GM18858 (cell line): ENCODE measurements around the gene CFAP73.

Experiments
- ATAC-seq: cut with Tn5 transposase; IDR thresholded peaks from one replicate; pipeline ENCODE4 v1.9.1; 2021; ENCODE audit not compliant: unreplicated experiment

CFAP73 gene

DNA sequence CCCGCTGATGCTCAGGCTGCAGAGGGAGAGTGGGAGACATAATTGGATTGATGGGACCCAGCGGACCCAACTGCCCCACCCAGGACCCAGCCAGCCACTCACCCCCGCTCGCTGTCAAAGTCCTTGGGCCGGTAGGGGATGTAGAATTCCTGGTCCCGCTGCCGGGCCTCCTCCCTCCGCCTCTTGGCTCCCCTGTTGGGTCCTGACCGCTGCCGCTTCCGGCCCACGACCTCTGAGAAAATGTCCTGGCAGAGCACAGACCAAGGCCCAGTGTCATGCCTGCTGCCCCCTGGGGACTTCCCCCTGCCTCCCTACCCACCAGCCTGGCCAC lies 13.5 kb downstream of the CFAP73 start:
- ATAC-seq: no peak

DNA sequence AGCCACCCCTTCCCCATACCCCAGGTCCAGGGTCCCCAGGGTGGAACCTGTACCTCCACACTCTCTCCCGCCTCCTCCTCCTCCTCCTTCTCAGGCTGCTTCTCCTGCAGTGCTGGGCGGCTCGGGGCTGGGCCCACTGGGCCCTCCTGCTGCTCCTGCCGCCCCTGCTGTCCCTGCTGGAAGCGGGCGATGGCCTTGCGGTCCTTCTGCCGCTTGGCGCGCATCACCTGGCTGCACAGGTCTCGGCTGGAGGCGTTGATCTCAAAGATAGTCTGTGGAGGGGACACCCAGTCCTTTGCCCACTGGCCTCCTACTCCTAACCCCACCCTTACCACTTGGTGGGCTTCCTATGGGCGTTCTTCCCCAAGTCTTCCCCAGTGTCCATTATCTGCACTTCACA lies 14.5 kb downstream of the CFAP73 start:
- ATAC-seq: no peak

DNA sequence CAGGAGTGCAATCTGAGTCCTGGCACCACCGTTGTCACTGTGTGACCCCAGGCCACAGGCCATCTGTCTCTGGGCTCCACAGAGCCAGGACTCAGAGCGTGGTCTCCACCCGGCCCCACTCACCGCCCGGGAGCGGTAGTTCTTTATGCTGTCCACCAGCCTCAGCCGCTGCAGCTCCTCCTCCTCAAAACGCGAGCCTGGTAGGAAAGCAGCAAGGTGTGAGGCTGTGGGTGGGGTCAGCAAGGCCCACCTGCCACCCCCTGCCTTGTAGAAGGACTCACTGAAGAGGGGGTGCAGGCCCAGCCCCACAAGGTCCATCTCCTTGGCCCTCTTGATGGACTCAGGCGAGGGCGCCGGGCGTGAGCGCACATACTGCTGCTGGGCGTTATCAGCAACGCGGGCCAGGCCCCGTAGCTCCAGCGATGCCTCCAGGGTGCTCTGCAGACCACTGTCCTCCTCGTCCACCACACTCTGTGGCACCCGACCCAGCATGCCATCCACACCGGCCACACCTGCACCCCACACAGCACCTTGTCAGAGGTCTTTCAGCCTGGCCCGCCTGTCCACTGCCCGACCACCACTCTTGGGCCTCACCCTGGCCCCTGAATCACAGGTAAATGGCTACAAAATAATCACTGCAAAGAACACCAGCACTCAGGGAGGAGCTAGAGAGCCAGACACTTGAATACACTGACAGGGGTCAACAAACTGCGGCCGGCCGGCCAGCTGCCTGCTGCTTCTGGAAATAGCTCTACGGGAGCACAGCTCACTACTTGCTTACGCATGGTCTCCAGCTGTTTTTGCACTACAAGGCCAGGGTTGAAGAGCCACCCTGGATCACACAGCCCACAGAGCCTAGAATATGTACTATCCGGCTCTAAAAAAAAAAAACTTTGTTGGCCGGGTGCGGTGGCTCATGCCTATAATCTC lies 16.3 kb downstream of the CFAP73 start:
- no peak for ATAC-seq

DNA sequence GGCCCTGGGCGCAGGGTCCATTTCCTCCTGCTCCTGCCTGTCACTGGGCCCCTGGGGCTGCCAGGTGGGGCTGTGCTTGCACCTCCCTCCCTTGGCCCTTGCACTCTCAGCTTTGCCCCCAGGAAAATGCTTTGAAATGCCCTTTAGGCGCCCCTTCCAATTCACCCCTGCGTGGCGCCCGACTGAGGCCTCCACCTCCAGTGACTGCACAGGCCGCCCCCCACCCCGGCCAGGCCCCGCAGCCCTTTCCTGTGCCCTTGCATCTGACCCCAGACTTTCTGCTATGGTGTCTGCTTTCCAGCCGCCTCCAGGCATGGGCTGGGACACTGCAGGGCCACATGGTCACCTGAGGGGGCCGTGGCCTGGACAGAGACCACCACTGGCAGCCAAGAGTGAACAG lies 18.3 kb downstream of the CFAP73 start:
- no peak for ATAC-seq

DNA sequence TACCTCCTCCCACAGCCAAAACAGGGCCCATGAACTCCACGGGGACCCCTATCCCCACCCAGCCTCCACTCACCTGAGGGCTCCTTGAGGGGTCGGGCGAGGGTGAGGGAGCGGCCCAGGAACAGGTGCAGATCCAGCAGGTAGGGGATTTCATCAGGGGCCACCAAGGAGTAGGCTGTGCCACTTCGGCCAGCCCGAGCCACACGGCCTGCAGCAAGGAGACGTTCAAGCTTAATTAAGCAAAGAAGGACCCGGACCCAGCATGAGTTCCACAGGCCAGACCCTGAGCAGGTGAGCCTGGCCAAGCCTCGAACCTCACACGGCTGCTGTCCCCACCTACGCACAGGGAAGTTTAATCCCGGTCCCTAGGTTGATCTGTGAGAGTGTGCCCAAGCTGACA lies 20.2 kb downstream of the CFAP73 start:
- ATAC-seq: no peak

DNA sequence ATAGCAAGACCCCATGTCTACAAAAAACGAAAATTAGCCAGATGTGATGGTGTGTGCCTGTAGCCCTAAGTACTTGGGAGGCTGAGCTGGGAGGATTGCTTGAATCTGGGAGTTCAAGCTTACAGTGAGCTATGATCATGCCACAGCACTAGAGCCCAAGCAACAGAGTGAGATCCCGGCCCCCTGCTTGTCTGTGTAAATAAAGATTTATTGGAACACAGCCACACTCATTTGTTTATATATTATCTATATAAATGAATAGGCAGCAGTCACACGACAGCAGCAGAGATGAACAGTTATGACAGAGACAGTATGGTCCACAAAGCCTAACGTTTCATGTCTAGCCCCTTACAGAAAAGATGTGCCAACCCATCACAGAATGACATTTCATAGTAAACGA lies 20.9 kb downstream of the CFAP73 start:
- ATAC-seq: no peak

DNA sequence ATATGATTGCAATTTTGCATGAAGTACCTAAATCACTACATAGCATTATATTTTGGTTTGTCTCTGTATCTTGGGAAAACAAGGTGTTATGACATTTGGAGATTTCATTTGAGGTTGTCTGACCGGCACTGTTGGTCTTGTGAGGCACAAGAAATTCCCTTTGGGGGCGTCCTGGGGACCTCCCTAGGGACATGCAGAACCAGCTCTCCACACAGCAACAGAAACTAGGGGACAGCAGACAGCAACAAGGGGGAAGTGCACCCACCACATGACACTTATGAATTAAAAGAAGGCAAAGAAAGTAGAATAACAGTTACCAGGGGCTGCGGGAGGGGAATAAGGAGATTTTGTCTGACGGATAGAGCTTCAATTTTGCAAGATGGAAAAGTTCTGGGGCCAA lies 21.4 kb downstream of the CFAP73 start:
- no peak for ATAC-seq

DNA sequence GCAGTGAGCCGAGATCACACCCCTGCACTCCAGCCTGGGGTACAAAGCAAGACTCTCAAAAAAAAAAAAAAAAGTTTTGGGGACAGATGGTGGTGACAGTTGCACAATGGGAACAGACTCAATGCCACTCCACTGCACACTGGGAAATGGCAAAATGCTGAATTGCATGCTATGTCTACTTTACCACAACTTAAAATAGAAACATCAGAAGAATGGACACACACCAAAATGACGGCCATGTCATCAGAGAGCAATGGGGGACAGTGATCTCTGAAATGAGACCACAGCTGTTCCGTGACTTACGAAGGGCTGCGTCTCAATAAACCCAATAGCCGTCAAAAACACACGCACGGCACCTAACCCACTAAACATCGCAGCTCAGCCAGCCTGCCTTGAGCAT lies 22.0 kb downstream of the CFAP73 start:
- no peak for ATAC-seq

DNA sequence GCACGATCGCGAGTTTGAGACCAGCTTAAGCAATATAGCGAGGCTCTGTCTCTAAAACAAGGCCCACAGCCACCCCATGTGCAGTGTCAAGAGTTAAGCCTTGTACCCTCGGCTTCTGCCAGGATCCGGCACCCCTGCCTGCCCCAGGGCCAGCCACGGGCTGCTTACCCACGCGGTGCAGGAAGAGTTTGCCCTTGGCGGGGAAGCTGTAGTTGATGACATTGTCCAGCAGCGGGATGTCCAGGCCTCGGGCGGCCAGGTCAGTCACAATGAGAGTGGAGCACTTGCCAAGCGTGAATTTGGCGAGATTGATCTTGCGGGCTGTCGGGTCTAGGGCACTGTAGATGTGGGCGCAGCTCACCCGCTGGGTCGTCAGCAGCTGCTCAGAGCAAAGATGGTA lies 22.7 kb downstream of the CFAP73 start:
- no peak for ATAC-seq

DNA sequence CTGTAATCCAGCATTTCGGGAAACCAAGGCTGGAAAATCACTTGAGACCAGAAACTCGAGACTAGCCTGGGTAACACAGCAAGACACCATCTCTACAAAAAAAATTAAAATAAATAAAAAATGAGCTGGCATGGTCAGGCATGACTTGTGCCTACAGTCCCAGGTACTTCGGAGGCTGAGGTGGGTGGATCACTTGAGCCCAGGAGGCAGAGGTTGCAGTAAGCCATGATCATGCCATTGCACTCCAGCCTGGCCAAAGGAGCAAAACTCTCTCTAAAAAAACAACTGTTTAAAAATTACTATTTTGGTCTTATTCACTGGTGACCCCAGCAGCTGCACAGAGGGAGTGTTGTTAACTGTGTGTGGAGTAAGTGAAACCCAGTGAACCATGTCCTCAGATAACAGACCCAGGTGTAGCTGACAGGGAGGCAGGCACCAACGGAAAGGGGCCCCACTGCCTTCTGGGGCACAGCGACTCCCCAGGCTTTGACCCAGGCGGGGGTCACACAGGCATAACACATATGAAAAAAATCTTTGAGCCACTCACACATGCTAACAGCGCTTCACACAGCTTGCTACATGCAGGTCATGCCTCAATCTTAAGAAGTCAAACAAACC lies 23.7 kb downstream of the CFAP73 start:
- peak; percentile 49 for ATAC-seq

DNA sequence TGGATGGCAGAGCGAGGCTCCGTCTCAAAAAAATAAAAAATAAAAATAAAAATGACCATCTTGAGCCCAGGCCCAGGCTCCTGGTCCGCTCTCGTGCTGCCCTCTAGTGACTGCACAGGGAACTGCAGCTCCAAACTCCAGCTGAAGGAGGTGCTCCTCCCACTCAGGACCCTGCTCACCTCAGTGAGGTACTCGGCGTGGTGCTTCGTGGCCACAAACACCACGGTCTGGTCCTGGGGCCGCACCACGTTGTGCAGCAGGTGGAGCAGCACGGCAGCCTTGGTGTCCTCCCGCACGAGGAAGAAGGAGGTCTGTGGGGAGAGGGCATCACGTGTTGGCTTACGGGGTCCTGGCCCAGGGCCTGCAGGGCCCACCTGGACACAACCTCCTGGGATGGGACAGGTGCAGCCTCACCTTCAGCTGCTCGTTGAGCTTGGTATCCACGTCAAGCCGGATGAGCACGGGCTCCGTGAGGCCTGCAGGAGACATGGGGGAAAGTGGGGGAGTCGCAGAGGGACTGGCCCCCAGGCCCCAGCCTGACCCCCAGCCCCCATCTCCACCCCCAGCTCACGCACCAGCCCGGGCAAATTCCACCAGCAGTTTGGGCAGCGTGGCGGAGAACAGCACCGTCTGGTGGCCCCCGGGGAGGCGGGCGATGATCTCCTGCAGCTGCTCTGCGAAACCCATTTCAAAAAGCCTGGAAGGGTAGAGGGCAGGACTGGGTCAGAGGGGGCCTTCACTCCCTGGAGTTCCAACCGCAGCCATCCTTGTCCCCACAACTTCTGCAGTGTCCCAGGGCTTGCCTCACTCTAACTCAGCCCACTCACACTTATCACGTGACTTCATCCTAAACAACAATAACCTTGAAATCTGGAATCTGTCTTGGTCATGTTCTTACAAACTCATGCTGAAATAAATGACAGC lies 25.2 kb downstream of the CFAP73 start:
- ATAC-seq: peak; percentile 49

DNA sequence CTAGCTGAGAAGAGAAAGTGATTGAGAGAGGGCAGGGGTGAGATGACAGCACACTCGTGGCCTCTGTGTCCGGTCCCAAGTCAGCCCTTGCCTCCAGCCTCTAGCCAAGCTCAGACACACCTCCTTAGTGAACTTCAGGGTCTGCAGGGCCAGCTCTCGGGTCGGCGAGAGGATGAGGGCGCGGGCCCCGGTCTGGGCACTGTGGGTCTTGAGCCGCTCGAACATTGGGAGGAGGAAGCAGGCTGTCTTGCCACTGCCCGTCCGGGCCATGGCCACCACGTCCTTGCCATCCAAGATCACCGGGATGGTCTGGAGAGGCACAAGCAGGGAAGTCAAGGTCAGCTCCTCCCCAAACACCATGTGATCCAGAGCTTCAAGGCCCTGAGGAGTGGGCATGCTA lies 29.5 kb downstream of the CFAP73 start:
- no peak for ATAC-seq

DNA sequence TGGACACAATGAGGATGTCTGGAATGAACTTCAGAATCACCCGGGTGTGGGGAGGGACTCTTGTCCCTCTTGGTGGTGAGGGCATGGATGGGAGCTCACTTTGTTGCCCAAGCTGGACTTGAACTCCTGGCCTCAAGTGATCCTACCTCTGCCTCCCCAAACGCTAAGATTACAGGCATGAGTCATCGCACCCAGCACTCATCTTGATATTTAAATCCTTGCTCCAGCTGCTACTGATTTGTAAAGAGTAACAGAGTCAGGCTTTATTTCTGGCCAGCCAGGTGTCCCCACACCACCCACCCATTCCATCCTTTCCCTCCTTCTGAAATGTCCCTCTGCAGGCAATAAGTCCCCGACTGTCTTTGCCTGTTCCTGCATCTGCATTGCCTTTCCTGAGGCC lies 30.8 kb downstream of the CFAP73 start:
- ATAC-seq: no peak

DNA sequence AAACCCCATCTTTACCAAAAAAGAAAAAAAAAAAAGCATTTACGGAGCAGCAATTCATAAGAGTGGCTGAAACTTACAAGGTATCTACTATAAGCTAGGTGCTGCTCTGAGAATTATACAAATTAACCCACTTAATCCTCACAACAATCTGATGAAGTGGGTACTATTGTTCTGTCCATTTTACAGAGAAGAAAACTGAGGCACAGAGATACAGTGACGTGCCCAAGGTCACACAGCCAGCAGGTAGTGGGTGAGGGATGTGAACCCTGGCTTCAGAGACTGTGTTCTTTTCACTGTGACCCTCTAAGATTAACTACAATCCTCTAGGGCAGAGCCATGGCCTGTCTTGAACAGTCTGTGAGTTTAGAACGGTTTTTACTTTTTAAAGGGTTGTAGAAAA lies 32.5 kb downstream of the CFAP73 start:
- no peak for ATAC-seq

DNA sequence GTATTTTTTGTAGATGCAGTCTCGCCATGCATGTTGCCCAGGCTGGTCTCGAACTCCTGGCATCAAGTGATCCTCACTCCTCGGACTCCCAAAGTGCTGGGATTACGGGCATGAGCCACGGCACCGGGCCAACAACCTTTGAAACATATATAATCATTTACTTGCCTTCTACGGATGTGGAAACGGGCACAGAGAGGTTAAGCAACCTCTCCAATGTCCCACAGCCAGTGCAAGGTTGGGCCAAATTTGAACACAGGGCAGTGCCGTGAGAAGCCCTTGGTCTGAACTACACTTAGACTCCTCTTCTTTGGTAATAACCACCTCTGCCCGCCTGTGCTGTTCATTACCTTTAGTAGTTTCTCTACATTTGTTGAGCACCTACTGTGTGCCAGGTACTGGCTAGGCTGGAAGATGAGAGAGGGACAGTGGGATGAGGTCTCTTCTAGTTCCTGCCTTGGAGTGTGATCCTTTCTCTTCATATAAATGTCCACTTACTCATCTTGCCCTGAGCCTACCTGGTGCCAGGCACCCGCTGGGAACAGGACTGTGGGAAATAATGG lies 33.6 kb downstream of the CFAP73 start:
- no peak for ATAC-seq

DNA sequence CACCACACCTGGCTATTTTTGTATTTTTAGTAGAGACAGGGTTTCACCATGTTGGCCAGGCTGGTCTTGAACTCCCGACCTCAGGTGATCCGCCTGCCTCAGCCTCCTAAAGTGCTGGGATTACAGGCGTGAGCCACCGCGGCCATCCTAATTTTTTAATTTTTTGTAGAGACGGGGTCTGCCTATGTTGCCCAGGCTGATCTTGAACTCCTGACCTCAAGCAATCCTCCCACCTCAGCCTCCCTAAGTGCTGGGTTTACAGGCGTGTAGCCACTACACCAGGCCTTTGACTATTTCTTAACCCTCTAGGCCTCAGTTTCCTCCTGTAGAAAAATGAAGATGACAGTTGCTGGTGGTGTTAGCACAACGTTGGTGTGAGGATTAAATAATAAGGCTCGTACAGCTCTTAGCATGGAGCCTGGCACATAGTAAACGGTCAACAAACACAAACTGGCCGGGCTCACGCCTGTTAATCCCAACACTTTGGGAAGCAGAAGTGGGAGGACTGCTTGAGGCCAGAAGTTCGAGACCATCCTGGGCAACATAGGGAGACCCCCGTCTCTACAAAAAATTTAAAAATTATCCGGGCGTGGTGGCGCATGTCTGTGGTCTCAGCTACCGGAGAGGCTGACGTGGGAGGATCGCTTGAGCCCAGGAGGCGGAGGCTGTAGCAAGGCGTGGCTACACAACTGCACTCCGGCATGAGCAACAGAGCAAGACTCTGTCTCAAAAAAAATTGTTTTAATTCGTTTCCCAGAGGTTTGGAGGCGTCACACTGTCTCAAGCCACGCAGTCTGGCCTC lies 34.8 kb downstream of the CFAP73 start:
- ATAC-seq: peak; percentile 31

DNA sequence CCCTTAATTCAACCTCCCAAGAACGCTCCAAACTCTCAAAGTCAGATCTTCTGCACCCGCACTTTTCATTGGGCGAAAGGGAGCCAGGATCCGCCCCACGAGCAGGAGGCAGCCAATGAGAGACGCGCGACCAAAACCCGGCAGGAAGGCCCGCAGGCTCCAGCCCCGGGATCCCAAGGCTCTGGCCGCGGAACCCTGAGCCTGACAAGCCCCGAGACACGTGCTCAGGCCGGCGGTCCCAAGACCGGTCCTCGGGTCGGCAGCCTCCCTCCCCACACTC lies 35.3 kb downstream of the CFAP73 start:
- ATAC-seq: peak; percentile 67

DNA sequence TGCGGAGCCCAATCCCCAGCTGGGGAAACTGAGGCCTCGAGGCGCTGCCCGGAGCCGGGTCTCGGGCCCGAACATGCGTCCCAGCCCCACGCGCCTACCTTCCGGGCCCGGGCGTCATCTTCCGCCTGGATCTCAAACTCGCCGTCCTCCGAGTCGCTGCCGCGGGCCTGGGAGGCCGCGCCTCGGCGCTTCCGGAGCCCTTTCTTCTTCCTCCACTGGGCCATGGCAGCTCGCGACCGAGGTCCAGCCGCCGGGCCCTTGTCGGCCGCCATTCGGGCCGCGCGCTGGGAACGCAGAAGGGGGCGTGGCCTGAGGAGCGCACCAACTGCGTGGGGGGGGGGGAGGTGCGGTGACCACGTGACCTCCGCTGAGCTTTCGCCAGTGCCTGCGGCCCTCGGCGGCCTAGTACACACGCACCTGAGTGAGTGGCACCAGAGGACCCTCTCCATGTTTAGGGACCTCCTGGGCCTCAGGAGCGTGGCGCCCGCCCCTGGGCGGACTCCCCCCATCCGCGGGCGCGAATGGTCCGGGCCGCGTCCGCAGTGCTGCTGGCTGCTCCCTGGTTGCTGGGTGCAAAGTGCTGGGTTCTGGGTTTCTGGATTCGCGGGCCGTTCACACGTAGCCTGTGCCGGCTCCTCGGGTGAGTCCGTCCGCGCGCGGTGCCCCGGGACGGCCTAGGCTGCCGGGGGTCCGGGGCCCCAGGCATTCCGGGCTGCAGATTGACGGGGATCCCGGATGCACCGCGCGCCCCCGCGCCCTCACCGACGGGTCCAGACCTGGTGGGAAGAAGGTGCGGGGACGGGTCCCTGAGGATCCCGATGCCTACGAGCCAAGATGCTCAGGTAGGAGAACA lies 35.9 kb downstream of the CFAP73 start, which contains the start of the genes DDX54 and RITA1:
DDX54 (minus strand) TSS at position 299 of the 853 bp plus-strand sequence; CDS start at position 272, 27 bp downstream.
RITA1 (plus strand) TSS at position 542 of the 853 bp plus-strand sequence. CDS start 1,026 bp downstream, outside the sequence.
- peak; percentile 37 for ATAC-seq

DNA sequence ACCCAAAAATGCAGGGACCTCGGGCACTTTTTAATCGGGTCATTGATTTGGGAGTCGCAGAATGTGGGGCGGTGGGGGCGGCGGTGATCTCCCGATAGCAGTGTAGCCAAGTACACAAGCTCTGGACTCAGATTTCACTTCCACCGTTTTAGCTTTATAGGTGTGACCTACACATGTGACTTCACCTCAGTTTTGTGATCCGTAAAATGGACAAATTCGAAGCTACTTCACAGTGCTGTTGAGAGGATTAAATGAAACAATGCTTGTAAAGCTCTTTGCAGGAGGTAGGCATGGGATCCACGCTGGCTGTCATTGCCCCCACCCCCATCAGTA lies 36.5 kb downstream of the CFAP73 start:
- no peak for ATAC-seq
